Activated CD4-positive, CD25-positive, alpha-beta regulatory T cell treated with anti-CD3 and anti-CD28 coated beads, Interleukin-2, amount 50 U/mL, for 72 hours (primary cell): ENCODE measurements around the gene FBXO2.

Experiments used
- DNase-seq: peaks from one replicate; pipeline ENCODE4 v3.0.0; 2021

FBXO2 gene

GRCh38 chr1:11651017-11651416 lies 3.2 kb downstream of the FBXO2 start:
- DNase-seq, result no peak

GRCh38 chr1:11650331-11650991 lies 3.8 kb downstream of the FBXO2 start:
- DNase-seq, result peak; percentile 73

GRCh38 chr1:11649624-11650330 lies 4.5 kb downstream of the FBXO2 start:
- no peak for DNase-seq

GRCh38 chr1:11649237-11649623 lies 5.0 kb downstream of the FBXO2 start:
- no peak for DNase-seq

GRCh38 chr1:11648732-11649158 lies 5.5 kb downstream of the FBXO2 start:
- DNase-seq, result peak; percentile 49

- no peak for DNase-seq
Observed at GRCh38 chr1:11648039-11648438, 6.2 kb downstream of the FBXO2 start.

GRCh38 chr1:11647333-11647732 lies 6.9 kb downstream of the FBXO2 start:
- no peak for DNase-seq

- DNase-seq, result no peak
Observed at GRCh38 chr1:11646317-11646716, 7.9 kb downstream of the FBXO2 start.

- peak; percentile 82 for DNase-seq
Observed at GRCh38 chr1:11645670-11646265, 8.5 kb downstream of the FBXO2 start.

GRCh38 chr1:11645270-11645669 lies 9.0 kb downstream of the FBXO2 start:
- DNase-seq, result no peak

GRCh38 chr1:11643782-11644181 lies 10.4 kb downstream of the FBXO2 start:
- no peak for DNase-seq

GRCh38 chr1:11642418-11643017 lies 11.7 kb downstream of the FBXO2 start:
- DNase-seq, result peak; percentile 70

GRCh38 chr1:11641776-11642305 lies 12.4 kb downstream of the FBXO2 start:
- no peak for DNase-seq

- DNase-seq, result no peak
Observed at GRCh38 chr1:11640944-11641343, 13.3 kb downstream of the FBXO2 start.

- no peak for DNase-seq
Observed at GRCh38 chr1:11640101-11640500, 14.1 kb downstream of the FBXO2 start.

- no peak for DNase-seq
Observed at GRCh38 chr1:11639372-11639771, 14.9 kb downstream of the FBXO2 start.

GRCh38 chr1:11638121-11638520 lies 16.1 kb downstream of the FBXO2 start:
- DNase-seq, result no peak

GRCh38 chr1:11634365-11635192 lies 19.6 kb downstream of the FBXO2 start:
- DNase-seq, result no peak

- DNase-seq, result no peak
Observed at GRCh38 chr1:11629184-11630016, 24.8 kb downstream of the FBXO2 start.

GRCh38 chr1:11628767-11629166 lies 25.5 kb downstream of the FBXO2 start:
- no peak for DNase-seq

- no peak for DNase-seq
Observed at GRCh38 chr1:11626551-11626950, 27.7 kb downstream of the FBXO2 start.

GRCh38 chr1:11623702-11624101 lies 30.5 kb downstream of the FBXO2 start:
- no peak for DNase-seq
